Keratinocyte (primary cell): ENCODE results near the gene ACBD5. TPM values are rescaled to one million over a fixed set of nuclear protein-coding genes. Genes with fewer than 3 reads are reported as not detected.

ENCODE experiments used
- polyA plus RNA-seq, 5 experiments: library from polyadenylated mRNA; depleted of rRNA in 3 of 5; stranded (reverse) in 3 of 5; stranded (forward) in 1 of 5; unstranded in 1 of 5; fragments of >200 nt; gene quantifications; 1 replicate in 1 of 5; 2 replicates in 3 of 5; 3 replicates in 1 of 5; pipeline versions ENCODE4 v1.2.1 to v1.2.3, GENCODE V29; 2011 to 2012; ENCODE audit warnings: missing spikeins in 2 of 5, low read depth in 1 of 5, low replicate concordance in 1 of 5
- small RNA-seq, 3 experiments: library from RNA; depleted of rRNA; stranded (forward); fragments of <200 nt; gene quantifications; one replicate each; pipeline ENCODE3, GENCODE V24; 2012; ENCODE audit warnings: low read depth in 3 of 3, low replicate concordance in 1 of 3; ENCODE audit not compliant: insufficient read length in 3 of 3

The ACBD5 gene
- polyA plus RNA-seq, 1 donor (not counting 4 experiments of a cell fraction or from before 2014, with no cell fraction given), result 11.7 TPM

Small RNAs within 50 kb of the gene (small RNA-seq; reads per million reads assigned to genes)
- gene RNU2-24P (0.07 to 0.75 (median 0.33) reads per million in 3 experiments), gene RNU7-12P (0 reads per million in 3 experiments)

Other genes with a start within 250 kb of the ACBD5 start
- 1.6 to 3.3 TPM (median 1.7 TPM) in 3 replicates for gene ANKRD26, start 140.3 kb downstream of the ACBD5 start, polyA plus RNA-seq
- gene YME1L1, start 86.4 kb downstream of the ACBD5 start, polyA plus RNA-seq, result 61.2 to 117 TPM (median 71.0 TPM) in 3 replicates
- gene MASTL, start 85.4 kb downstream of the ACBD5 start, polyA plus RNA-seq, result 7.3 to 13.6 TPM (median 9.9 TPM) in 3 replicates